NCI-H345 (cell line): Measurements from ENCODE around the gene PCDHGA12.
A peak's percentile ranks its signal among the peaks of the same experiment; 100 is the strongest.

Experiments
- DNase-seq: peaks from one replicate; lab custom pipeline; 2025; lab: John Stamatoyannopoulos, UW

The PCDHGA12 gene

DNA sequence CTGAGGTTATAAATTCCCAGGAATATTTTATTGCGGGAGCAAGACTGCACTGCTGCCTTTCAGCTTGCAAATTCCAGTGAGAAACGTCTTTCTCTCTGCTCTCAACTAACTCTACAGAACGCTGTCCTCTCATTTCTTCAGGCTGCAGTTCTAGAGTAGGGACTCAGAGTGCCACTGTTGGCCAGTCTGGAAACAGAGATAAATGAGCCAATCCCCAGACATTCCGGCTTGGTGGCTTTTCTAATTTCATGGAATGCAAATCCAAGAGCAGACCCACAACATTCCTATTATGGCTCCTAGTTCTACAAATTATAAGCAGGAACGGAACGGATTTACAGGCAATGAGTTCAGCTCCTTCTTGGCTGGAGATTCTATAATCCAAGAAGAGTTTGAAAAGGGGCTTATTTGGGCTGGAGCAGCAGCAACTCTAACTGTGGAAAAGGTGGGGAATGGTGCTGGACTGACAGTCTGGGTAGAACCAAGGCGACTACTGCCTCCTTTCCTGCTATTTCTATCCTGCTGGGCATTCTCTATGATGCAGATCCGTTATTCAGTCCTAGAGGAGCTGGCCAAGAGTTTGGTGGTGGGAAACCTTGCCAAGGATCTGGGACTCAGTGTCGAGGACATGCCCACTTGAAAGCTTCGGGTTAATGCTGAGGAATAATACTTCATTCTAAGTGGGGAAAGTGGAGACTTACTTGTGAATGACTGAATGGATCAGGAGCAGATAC lies 9.3 kb downstream of the PCDHGA12 start:
- no peak for DNase-seq

DNA sequence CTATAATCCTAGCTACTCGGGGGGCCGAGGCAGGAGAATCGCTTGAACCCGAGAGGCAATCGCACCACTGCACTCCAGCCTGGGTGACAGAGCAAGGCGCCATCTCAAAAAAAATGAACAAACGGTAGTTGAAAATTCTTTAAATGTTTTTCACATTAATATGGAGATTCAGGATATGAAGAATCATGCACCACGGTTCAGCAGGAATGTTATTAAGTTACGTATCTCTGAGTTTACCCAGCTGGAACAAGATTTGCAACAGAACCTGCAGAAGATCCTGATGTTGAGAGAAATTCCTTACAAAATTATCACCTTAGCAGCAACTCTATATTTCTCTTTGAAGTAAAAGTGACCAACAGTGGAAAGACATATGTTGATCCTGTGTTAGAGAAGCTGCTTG lies 10.0 kb downstream of the PCDHGA12 start:
- DNase-seq: no peak

DNA sequence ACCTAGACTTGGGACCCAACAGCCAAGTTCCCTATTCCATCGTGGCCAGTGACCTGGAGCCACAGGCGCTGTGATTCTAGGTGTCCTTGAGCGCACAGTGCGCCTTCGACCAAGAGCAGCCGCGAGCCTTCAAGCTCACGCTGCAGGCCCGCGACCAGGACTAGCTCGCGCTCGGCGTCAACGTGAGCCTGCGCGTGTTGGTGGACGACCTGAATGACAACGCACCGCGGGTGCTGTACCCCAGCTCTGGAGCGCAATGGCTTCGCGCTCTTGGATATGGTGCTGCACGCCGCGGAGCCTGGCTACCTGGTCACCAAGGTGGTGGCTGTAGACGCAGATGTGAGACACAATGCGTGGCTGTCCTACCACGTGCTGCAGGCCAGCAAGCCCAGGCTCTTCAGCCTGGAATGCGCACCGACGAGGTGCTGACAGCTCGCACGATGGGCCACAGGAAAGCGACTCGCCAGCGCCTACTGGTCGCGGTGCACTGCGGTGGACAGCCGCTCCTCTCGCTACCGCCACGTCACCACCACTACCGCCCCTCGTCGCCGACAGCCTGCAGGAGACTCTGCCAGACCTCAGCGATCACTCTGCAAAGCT lies 11.4 kb downstream of the PCDHGA12 start:
- DNase-seq: no peak

DNA sequence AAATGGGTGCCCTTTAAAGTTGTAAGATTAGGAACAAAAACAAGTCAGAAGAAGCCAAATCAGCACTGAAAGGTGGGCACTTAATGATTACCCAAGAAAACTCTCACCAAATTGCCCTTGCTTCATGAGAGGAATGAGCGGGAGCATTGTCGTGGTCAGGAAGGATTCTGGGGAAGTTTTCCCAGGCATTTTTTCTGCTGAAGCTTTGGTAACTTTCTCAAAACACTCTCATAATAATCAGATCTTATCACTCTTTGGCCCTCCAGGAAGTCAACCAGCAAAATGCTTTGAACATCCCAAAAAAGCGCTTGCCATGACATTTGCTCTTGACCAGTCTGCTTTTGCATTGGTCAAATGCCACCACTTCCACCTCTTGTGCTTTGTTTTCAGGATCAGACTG lies 35.0 kb downstream of the PCDHGA12 start:
- no peak for DNase-seq

DNA sequence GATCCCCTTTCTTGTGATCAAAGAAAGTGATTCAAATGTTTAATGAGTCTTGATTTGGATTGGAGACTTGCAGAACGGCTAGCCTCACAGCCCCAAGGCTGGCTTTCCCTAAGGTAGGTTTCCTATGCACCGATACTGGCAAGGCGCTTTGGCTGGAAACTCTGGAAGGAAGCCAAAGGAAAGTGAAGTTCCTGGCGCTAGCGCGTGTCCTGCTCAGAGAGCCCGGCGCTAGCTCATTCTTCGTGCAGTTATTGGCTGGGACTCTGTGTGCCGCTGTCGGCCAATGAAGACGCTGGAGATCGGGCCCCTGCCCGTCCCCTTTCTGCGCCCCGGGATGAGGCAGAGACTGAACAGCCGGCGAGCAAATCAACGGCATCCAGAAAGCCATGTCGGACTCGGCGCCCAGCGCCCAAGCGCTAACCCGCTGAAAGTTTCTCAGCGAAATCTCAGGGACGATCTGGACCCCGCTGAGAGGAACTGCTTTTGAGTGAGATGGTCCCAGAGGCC lies 45.4 kb downstream of the PCDHGA12 start, which contains the start of gene PCDHGC3:
TSS of gene PCDHGC3 (plus strand) at position 342 of the 507 bp plus-strand sequence. CDS start at position 493, 151 bp downstream.
- peak; percentile 80 for DNase-seq

DNA sequence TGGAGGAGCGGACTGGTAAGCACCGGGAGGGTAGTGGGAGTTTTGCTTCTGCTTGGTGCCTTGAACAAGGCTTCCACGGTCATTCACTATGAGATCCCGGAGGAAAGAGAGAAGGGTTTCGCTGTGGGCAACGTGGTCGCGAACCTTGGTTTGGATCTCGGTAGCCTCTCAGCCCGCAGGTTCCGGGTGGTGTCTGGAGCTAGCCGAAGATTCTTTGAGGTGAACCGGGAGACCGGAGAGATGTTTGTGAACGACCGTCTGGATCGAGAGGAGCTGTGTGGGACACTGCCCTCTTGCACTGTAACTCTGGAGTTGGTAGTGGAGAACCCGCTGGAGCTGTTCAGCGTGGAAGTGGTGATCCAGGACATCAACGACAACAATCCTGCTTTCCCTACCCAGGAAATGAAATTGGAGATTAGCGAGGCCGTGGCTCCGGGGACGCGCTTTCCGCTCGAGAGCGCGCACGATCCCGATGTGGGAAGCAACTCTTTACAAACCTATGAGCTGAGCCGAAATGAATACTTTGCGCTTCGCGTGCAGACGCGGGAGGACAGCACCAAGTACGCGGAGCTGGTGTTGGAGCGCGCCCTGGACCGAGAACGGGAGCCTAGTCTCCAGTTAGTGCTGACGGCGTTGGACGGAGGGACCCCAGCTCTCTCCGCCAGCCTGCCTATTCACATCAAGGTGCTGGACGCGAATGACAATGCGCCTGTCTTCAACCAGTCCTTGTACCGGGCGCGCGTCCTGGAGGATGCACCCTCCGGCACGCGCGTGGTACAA lies 46.0 kb downstream of the PCDHGA12 start:
- no peak for DNase-seq

DNA sequence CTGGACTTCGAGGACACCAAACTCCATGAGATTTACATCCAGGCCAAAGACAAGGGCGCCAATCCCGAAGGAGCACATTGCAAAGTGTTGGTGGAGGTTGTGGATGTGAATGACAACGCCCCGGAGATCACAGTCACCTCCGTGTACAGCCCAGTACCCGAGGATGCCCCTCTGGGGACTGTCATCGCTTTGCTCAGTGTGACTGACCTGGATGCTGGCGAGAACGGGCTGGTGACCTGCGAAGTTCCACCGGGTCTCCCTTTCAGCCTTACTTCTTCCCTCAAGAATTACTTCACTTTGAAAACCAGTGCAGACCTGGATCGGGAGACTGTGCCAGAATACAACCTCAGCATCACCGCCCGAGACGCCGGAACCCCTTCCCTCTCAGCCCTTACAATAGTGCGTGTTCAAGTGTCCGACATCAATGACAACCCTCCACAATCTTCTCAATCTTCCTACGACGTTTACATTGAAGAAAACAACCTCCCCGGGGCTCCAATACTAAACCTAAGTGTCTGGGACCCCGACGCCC lies 46.8 kb downstream of the PCDHGA12 start:
- no peak for DNase-seq

DNA sequence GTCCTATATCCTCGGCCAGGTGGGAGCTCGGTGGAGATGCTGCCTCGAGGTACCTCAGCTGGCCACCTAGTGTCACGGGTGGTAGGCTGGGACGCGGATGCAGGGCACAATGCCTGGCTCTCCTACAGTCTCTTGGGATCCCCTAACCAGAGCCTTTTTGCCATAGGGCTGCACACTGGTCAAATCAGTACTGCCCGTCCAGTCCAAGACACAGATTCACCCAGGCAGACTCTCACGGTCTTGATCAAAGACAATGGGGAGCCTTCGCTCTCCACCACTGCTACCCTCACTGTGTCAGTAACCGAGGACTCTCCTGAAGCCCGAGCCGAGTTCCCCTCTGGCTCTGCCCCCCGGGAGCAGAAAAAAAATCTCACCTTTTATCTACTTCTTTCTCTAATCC lies 47.5 kb downstream of the PCDHGA12 start:
- DNase-seq: no peak

DNA sequence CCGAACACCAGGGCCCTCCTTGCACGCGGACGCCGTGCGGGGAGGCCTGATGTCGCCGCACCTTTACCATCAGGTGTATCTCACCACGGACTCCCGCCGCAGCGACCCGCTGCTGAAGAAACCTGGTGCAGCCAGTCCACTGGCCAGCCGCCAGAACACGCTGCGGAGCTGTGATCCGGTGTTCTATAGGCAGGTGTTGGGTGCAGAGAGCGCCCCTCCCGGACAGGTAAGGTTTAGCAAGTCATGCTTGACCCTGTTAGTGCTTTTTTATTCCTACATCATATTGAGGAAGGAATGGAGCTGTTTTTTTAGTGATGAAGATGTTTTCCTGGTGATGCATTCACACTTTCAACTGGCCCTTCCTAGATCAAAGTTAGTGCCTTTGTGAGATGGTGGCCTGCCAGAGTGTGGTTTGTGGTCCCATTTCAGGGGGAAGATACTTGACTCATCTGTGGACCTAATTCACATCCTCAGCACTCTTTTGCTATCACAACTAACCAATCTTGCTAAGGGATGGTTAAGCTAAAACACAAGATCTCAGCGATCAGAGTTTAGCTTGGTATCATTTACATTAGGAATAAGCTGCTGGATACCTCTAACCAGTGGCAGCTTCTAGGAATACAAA lies 48.1 kb downstream of the PCDHGA12 start:
- DNase-seq: no peak

DNA sequence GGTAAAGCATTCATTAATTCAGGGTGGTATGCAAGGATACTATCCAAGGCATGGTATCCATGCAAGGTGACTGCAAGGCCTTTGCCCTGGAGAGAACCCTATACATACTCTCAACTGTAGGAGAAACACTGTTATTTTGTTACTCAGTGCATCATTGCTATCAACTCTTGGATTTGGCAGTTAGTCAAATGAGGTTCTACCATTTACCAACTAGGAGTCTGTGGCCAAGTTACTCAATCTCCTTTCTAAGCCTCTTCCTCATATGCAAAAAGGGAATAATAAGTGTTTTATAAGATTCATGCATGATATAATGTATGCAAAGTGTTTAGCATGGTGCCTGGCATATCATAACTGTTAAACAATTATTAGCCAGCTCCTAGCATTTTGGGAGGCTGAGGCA lies 49.5 kb downstream of the PCDHGA12 start:
- no peak for DNase-seq
